K562 (cell line): ENCODE measurements around the gene DNASE2. TPM values are rescaled to one million over a fixed set of nuclear protein-coding genes. Genes with fewer than 3 reads are reported as not detected.

Experiments used
- CBX2 ChIP-seq: fragments of 200-600 bp; sonication (generic); IDR thresholded peaks from one replicate; pipeline ENCODE4 v1.6.1; 2012; ENCODE audit warnings: mild to moderate bottlenecking, low read length, inconsistent platforms; ENCODE audit not compliant: insufficient read depth, poor library complexity, severe bottlenecking
- CREB3 ChIP-seq: fragments of 450-650 bp; conservative IDR thresholded peaks from 2 replicates; pipeline ENCODE4 v1.6.1; 2016; ENCODE audit warnings: missing genetic modification characterization, low read depth, mild to moderate bottlenecking, missing compliant biosample characterization, moderate library complexity
- DMBX1 ChIP-seq: fragments of 250-450 bp; sonication (Bioruptor Pico); IDR thresholded peaks from 2 replicates; pipeline ENCODE4 v1.8.0; 2022; ENCODE audit warnings: inconsistent platforms, mild to moderate bottlenecking, moderate library complexity, borderline replicate concordance
- DNMT1 ChIP-seq: fragments of 450-650 bp; IDR thresholded peaks from 2 replicates; pipeline ENCODE4 v1.6.1; 2016; ENCODE audit warnings: antibody characterized with exemption, mild to moderate bottlenecking
- GABPB2 ChIP-seq: fragments of 250-450 bp; sonication (Bioruptor Pico); conservative IDR thresholded peaks from 2 replicates; pipeline ENCODE4 v1.5.1; 2021; ENCODE audit warnings: mild to moderate bottlenecking
- HDAC6 ChIP-seq: IDR thresholded peaks from 2 replicates; pipeline ENCODE4 v1.6.1; 2012; ENCODE audit warnings: low read depth, mild to moderate bottlenecking, control low read depth, inconsistent platforms, low read length, moderate library complexity
- KAT7 ChIP-seq: sonication (generic); formaldehyde crosslinking; IDR thresholded peaks from 2 replicates; pipeline ENCODE4 v1.8.0; 2022; ENCODE audit warnings: missing genetic modification reagents, mild to moderate bottlenecking, borderline replicate concordance
- RBFOX2 ChIP-seq: fragments of 200-400 bp; formaldehyde crosslinking; IDR thresholded peaks from 2 replicates; pipeline ENCODE4 v1.6.1; 2017; ENCODE audit warnings: low read depth, mild to moderate bottlenecking, low read length, moderate library complexity
- RHOXF2B ChIP-seq: fragments of 250-450 bp; sonication (Bioruptor Pico); conservative IDR thresholded peaks from 2 replicates; pipeline ENCODE4 v1.5.1; 2021
- YY1 ChIP-seq, 3 experiments: IDR thresholded peaks; 2 replicates each; pipeline ENCODE4 v1.6.1; 2011; ENCODE audit warnings: low read length in 2 of 3, mild to moderate bottlenecking in 2 of 3, moderate library complexity in 2 of 3, borderline replicate concordance in 1 of 3, control low read depth in 1 of 3, low read depth in 1 of 3; ENCODE audit not compliant: insufficient read depth in 3 of 3, insufficient replicate concordance in 2 of 3, control insufficient read depth in 1 of 3, insufficient read length in 1 of 3; ENCODE audit errors: extremely low read depth in 1 of 3
- ZBTB9 ChIP-seq: fragments of 450-650 bp; formaldehyde crosslinking; IDR thresholded peaks from 2 replicates; pipeline ENCODE4 v1.4.0; 2020; ENCODE audit warnings: mild to moderate bottlenecking, moderate library complexity
- ZNF318 ChIP-seq, 2 experiments: fragments of 450-650 bp; IDR thresholded peaks; 2 replicates each; pipeline ENCODE4 v1.6.1; 2016; ENCODE audit warnings: mild to moderate bottlenecking in 2 of 2, borderline replicate concordance in 1 of 2, low read depth in 1 of 2, moderate library complexity in 1 of 2
- polyA plus RNA-seq, 8 experiments: library from polyadenylated mRNA; depleted of rRNA in 4 of 8; stranded (reverse) in 5 of 8; unstranded in 3 of 8; fragments of >200 nt; fragmentation: Nextera tagmentation in 2 of 8; fragmentation: Illumina TruSeq in 1 of 8; extraction: Ambion mirVana in 2 of 8; extraction: Trizol in 1 of 8; gene quantifications; 2 replicates each; pipeline versions ENCODE4 v1.2.1 to v1.2.3, GENCODE V29; 2011 to 2014; ENCODE audit warnings: inconsistent platforms in 1 of 8, missing spikeins in 1 of 8
- total RNA-seq, 7 experiments: library from RNA; depleted of rRNA in 6 of 7; stranded (reverse); fragments of >200 nt in 6 of 7; fragmentation: Illumina TruSeq in 2 of 7; extraction: Trizol in 2 of 7; gene quantifications; 2 replicates each; pipeline versions ENCODE4 v1.2.1 to v1.2.3, GENCODE V29; 2011 to 2021; ENCODE audit warnings: low replicate concordance in 1 of 7

DNASE2 gene
- total and polyA plus RNA-seq, 9 of the 15 experiments (the other 6 are each of a cell fraction or from before 2014, with no cell fraction given): 4.4 to 27.0 (median 20.2) TPM

- no peak for TF ChIP-seq ZNF318 (IDR thresholded peaks at IDR 0.05; ENCODE audit: borderline replicate concordance in 1 of 2, low read depth in 1 of 2)
- no peak for TF ChIP-seq CREB3 (tag)
- TF ChIP-seq HDAC6: no peak
- no peak for TF ChIP-seq KAT7 (CRISPR knock-in tag)
- no peak for TF ChIP-seq GABPB2 (CRISPR knock-in tag)
- peak; percentile 38 to 88 (median 61) for TF ChIP-seq YY1 (IDR thresholded peaks at IDR 0.05; ENCODE audit: borderline replicate concordance in 1 of 3, control insufficient read depth in 1 of 3, extremely low read depth in 1 of 3, insufficient read depth in 3 of 3, insufficient read length in 1 of 3, insufficient replicate concordance in 2 of 3, low read depth in 1 of 3, low read length in 2 of 3)
- TF ChIP-seq DMBX1 (CRISPR knock-in tag): no peak
- peak; percentile 67 for TF ChIP-seq RBFOX2
- no peak for TF ChIP-seq ZBTB9 (CRISPR knock-in tag)
- no peak for TF ChIP-seq RHOXF2B (CRISPR knock-in tag)
- no peak for TF ChIP-seq DNMT1
- TF ChIP-seq CBX2: no peak
Observed at GRCh38 chr19:12867120-12868099, 13.8 kb downstream of the DNASE2 start (continued).
